Ovary (tissue), 9 donors: ENCODE data around the gene TARS3. TPM values are rescaled to one million over a fixed set of nuclear protein-coding genes. Genes with fewer than 3 reads are reported as not detected.

Source experiments
- DNase-seq, 5 donors: peaks; one replicate each; pipeline ENCODE4 v3.0.0-alpha.2; 2019 to 2020
- H3K27ac ChIP-seq, 2 donors: fragments of 200-600 bp; one replicate each; pipeline versions ENCODE4 v1.5.1 to v1.8.0; 2019 to 2022
- H3K27me3 ChIP-seq: fragments of 200-600 bp; one replicate; pipeline ENCODE4 v1.8.0; 2022
- H3K36me3 ChIP-seq: fragments of 200-600 bp; sonication (generic); one replicate; pipeline ENCODE4 v1.5.1; 2019
- H3K4me1 ChIP-seq: one replicate; pipeline ENCODE4 v1.8.1; 2013; ENCODE audit warnings: mild to moderate bottlenecking, moderate library complexity; ENCODE audit not compliant: insufficient read depth
- H3K4me3 ChIP-seq: fragments of 200-600 bp; sonication (generic); one replicate; pipeline ENCODE4 v1.5.1; 2017
- H3K9me3 ChIP-seq, 2 donors: fragments of 200-600 bp in 1 of 2; sonication (generic) in 1 of 2; one replicate each; pipeline versions ENCODE4 v1.5.1 to v1.8.1; 2013 to 2019; ENCODE audit warnings: mild to moderate bottlenecking in 1 of 2, moderate library complexity in 1 of 2
- EP300 ChIP-seq: sonication (generic); formaldehyde crosslinking; IDR thresholded peaks from one replicate; pipeline ENCODE4 v1.6.1; 2017; ENCODE audit warnings: antibody characterized with exemption
- POLR2A ChIP-seq: fragments of 450-650 bp; IDR thresholded peaks from one replicate; pipeline ENCODE4 v1.6.1; 2017; ENCODE audit warnings: antibody characterized with exemption, mild to moderate bottlenecking, moderate library complexity
- WGBS, 3 donors: extraction: QIAGEN DNeasy Blood & Tissue Kit in 1 of 3; methylation state at CpG; one replicate each; pipeline versions ENCODE4 v1.1.5 to v1.1.7; 2013 to 2017; 5-methylcytosine and 5-hydroxymethylcytosine counted together
- intact Hi-C, 4 donors: fragments of 100-400 bp; cut with DNase I; formaldehyde crosslinking; loops; one replicate each; pipeline versions ENCODE4 v1.11.0 to v1.15.1; 2022 to 2023
- polyA plus RNA-seq, 2 donors: library from polyadenylated mRNA; stranded (reverse); fragments of 200-250 nt in 1 of 2; fragments of 350-450 nt in 1 of 2; fragmentation: Illumina TruSeq in 1 of 2; extraction: RNeasy Lipid Tissue Mini Kit (QIAGEN cat#74804) in 1 of 2; gene quantifications; one replicate each; pipeline ENCODE4 v1.2.3, GENCODE V29; 2013 to 2014
- total RNA-seq, 7 donors: library from RNA; depleted of rRNA in 2 of 7; stranded (reverse); fragments of >200 nt in 2 of 7; fragmentation: NEBNext Ultra II Directional in 3 of 7; extraction: Animal tissue kit (Norgen Biotek cat#: 25700) in 3 of 7; gene quantifications; one replicate each; pipeline versions ENCODE4 v1.1.0 to v1.2.4, GENCODE V29; 2016 to 2023
- TF ChIP-seq, protein P1 (sequence below), 3 donors: fragments of 450-650 bp in 2 of 3; fragments of 200-600 bp in 1 of 3; IDR thresholded peaks; one replicate each; pipeline versions ENCODE4 v1.5.1 to v1.8.0; 2016 to 2022; ENCODE audit warnings: antibody characterized with exemption in 3 of 3, mild to moderate bottlenecking in 1 of 3
- donor health status: DM: no; HTN: no; CAD: no; lungs with moderate emphysema.
- donor health status: DM: no; HTN: no; CAD: no.
- donor health status: Bipolar disorder and iron deficiency.
- donor health status: DM: yes; HTN: yes; CAD: no.
- donor health status: DM: no; HTN: no; CAD: no.
- donor health status: DM: yes; HTN: yes; CAD: no.

TARS3 gene
- total and polyA plus RNA-seq, 9 donors = 10.1 to 23.5 (median 15.3) TPM

DNA sequence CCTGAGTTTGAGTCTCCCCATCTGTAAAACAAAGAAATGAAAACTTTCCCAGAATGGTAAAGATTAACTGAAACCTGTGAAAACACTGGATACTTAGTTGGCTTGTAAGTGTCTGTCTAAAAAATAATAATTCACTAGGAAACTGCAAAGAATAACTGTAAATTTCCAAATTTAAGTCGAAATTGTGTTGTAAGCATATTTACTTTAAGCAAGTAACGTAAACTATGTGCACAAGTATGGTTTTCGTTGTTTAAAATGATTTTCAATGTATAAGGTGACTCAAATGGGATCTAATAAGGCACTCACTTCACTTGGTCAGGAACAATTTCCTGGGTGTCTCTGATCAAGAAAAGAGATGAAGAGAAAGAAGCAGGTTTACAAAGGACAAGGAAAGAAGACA, 8.5 kb upstream of the TARS3 start:
- Histone ChIP-seq H3K4me3 (no peak overlapping the region), H3K27me3 (no peaks in the 10 kb centered on the region), H3K4me1 (no peaks in the 10 kb centered on the region), H3K36me3 (no peaks in the 10 kb centered on the region), H3K27ac (no peak overlapping the region), H3K9me3 (no peaks in the 10 kb centered on the region)
- WGBS, 3 donors = 77 to 84% (median 80%) methylated on average over 3 of the region's 3 CpGs
- intact Hi-C loops = no loop called here
- no peak for TF ChIP-seq EP300
- no peak for TF ChIP-seq POLR2A
- TF ChIP-seq, protein P1, sequence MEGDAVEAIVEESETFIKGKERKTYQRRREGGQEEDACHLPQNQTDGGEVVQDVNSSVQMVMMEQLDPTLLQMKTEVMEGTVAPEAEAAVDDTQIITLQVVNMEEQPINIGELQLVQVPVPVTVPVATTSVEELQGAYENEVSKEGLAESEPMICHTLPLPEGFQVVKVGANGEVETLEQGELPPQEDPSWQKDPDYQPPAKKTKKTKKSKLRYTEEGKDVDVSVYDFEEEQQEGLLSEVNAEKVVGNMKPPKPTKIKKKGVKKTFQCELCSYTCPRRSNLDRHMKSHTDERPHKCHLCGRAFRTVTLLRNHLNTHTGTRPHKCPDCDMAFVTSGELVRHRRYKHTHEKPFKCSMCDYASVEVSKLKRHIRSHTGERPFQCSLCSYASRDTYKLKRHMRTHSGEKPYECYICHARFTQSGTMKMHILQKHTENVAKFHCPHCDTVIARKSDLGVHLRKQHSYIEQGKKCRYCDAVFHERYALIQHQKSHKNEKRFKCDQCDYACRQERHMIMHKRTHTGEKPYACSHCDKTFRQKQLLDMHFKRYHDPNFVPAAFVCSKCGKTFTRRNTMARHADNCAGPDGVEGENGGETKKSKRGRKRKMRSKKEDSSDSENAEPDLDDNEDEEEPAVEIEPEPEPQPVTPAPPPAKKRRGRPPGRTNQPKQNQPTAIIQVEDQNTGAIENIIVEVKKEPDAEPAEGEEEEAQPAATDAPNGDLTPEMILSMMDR (IDR thresholded peaks at IDR 0.05) = no peak
- no peak for DNase-seq

DNA sequence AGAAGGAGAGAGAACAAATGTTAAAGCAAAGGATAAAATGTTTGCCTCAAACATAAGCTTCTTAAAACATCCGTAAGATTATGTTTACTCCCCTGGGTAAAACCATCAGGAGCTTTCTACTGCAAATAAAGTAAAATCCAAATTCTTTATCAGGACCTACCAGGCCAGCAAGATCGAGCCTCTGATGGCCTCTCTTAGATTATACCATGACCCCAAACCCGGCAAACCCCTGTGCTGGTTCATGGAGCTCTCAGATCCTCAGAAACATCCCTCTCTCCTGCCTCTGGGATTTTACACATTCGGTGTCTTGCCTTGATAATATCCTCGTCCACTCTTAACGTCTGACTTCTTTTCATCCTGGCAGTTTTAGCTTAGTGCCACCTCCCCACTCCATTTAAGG, 7.5 kb upstream of the TARS3 start:
- 59 to 71% (median 65%) methylated on average over 6 of the region's 6 CpGs for WGBS, 3 donors
- Histone ChIP-seq H3K9me3 (no peaks in the 10 kb centered on the region), H3K4me1 (no peaks in the 10 kb centered on the region), H3K4me3 (no peak overlapping the region), H3K36me3 (no peaks in the 10 kb centered on the region), H3K27ac (no peak overlapping the region), H3K27me3 (no peaks in the 10 kb centered on the region)
- TF ChIP-seq, protein P1 (IDR thresholded peaks at IDR 0.05) = no peak
- TF ChIP-seq EP300 = no peak
- DNase-seq = no peak
- intact Hi-C loops = no loop called here

DNA sequence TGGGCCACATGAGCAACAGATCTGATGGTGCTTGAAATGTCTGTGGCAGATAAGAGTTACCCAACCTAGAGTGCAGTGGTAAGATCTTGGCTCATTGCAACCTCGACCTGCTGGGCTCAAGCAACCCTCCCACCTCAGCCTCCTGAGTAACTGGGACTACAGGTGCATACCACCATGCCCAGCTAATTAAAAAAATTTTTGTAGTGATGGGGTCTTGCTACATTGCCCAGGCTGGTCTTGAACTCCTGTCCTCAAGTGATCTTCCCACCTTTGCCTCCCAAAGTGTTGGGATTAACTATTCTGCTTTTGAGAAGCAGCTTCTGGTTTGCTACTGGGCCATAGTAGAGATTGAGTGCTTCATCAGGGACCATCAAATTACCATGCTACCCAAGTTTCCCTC, 2.9 kb upstream of the TARS3 start:
- no peaks in the 10 kb centered on the region for H3K27me3 ChIP-seq
- TF ChIP-seq EP300 = no peak
- TF ChIP-seq POLR2A = no peak
- TF ChIP-seq, protein P1 (IDR thresholded peaks at IDR 0.05) = no peak
- no peak overlapping the region for H3K4me3 ChIP-seq
- H3K27ac ChIP-seq = no peak overlapping the region
- WGBS, 3 donors = 75 to 91% (median 91%) methylated on average over 1 of the region's 1 CpG
- H3K4me1 ChIP-seq = peaks cover 2% of the 10 kb centered on the region
- no peak for DNase-seq
- no peaks in the 10 kb centered on the region for H3K9me3 ChIP-seq
- no peaks in the 10 kb centered on the region for H3K36me3 ChIP-seq
- intact Hi-C loops = no loop called here

DNA sequence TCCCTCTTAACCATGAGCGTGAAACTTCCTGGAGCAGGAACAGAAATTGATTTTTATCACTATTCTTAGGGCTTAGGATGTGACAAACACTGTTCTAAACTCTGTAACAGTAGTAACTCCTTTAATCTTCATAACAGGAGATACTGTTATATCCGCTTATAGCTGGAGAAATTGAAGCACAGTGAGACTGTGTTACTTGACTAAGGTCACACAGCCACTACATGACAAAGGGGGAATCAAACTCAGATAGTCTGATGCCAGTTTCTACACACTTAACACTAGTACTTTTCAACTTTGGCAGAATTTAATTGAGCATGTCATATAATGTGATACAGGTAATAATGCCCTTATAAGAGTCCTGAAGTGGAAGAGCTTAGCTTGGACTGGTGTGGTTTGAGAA, 800 bp upstream of the TARS3 start:
- H3K4me1 ChIP-seq = peaks cover 2% of the 10 kb centered on the region
- no peaks in the 10 kb centered on the region for H3K36me3 ChIP-seq
- intact Hi-C loops = no loop called here
- 90 to 92% (median 92%) methylated on average over 2 of the region's 2 CpGs for WGBS, 3 donors
- no peaks in the 10 kb centered on the region for H3K9me3 ChIP-seq
- H3K27me3 ChIP-seq = no peaks in the 10 kb centered on the region
- peak overlapping the region in 1 of 2 donors; percentile 29 for H3K27ac ChIP-seq
- TF ChIP-seq EP300 (no peak), POLR2A (no peak)
- TF ChIP-seq, protein P1 (IDR thresholded peaks at IDR 0.05) = no peak
- no peak for DNase-seq
- no peak overlapping the region for H3K4me3 ChIP-seq

DNA sequence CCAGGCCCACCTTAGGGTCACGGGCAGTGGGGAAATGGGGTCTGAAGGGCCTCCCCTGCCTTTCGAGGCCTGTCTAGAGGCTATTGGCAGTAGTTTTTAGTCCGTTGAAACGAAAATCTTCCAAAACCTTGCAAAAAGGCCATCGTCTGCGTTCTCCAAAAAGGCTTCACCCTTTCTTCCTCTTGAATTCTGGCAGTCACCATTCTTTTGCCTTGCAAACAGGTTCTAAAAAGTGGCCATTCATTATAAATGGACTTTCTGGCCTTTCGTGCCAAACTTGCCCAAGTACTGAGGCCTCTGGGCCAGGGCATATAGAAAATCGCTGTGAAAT, 367 bp upstream of the TARS3 start:
- intact Hi-C loops = no loop called here
- WGBS, 3 donors = 17 to 26% (median 20%) methylated on average over 8 of the region's 8 CpGs
- H3K4me3 ChIP-seq = no peak overlapping the region
- H3K27me3 ChIP-seq = no peaks in the 10 kb centered on the region
- peaks cover 2% of the 10 kb centered on the region for H3K4me1 ChIP-seq
- H3K36me3 ChIP-seq = no peaks in the 10 kb centered on the region
- TF ChIP-seq, protein P1 (IDR thresholded peaks at IDR 0.05) = no peak
- TF ChIP-seq EP300 (no peak), POLR2A (no peak)
- H3K9me3 ChIP-seq = no peaks in the 10 kb centered on the region
- peak overlapping the region in 1 of 2 donors; percentile 29 for H3K27ac ChIP-seq
- DNase-seq = no peak
